MV-4-11 (cell line): ENCODE results near the gene KRT15.

Source experiments
- DNase-seq: peaks from one replicate; lab custom pipeline; 2025; lab: John Stamatoyannopoulos, UW

The KRT15 gene

DNA sequence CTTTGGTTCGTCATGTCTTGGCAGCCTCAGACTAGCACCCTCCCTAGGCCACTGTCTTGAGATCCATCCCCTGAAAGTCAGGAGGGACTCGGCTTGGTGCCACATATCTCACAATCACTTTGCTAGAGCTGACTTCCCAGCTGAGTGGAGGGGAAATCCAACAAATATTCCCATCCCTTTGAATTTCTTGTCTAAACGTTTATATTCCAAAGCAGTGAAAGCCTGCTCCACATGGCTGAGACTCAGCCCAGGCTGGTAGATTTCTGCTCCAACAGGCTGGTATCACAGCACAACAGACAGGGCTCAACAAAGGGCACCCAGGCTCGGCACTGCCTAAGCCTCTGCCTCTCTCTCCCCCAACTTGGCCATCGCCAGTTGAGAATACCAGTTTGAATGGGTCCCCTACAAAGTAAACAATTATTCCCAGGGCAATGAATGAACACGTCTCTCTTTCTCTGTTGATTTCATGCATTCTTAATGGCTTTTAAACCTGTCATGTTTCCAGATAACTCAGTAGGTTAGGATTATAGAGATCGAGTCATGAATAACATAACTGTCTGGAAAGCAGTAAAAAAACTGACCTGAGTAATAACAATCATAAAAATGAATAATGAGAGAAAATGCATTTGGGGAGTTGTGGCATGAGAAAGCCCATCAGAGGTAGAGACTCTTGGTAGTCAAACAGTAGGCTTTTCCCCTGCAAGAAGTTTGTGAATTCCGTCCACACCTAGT is 14.3 kb downstream of the KRT15 start:
- DNase-seq, result no peak

DNA sequence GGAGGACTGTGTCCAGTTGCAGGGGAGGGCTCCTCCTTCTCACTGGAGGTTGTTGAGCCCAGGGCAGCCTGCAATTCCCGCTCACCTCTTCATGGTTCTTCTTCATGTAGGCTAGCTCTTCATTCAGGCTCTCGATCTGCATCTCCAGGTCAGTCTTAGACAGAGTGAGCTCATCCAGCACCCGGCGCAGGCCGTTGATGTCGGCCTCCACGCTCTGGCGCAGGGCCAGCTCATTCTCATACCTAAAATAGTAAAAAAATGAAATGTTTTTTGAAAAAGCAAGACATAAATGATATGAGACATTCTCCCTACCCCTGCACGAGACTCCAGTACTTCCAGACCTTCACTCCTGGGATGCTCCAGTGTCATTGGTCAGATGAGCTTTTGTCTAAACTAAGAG is 15.5 kb downstream of the KRT15 start:
- no peak for DNase-seq

DNA sequence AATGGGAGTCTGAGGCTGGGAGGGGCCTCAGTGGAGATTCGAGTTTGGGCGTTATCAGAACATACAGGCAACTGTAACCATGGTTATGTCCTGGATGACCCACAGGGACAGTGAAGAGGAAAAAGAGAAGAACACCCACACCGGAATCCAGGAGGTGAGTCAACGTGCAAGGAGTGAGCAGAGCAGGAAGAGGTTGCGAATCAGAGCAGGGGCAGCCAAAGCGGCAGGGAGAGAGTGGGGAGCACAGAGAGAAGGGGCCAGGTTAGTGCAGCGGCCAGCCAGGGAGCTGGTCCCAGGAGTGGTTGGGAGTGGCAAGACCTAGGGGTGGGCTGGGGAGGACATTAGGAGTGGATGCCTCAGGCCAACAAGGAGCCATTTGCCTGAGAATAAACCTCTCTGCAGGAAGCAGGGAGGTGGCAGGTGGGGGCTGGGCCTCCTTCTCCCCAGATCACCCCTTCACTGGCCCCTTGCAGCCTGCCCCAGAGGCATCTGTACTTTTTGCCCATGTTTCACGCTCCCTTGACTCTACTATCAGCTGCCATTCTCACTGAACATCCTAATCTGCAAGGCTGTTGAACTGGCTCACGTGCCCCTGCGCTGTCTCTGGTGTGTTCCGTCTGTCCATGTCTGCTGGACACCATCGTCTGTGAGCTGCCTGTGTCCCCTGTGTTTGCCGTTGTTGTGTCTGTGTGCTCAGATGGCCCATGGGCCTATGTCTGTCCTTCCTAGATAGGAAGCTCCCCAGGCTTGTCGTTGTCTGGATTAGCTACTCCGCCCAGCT is 18.4 kb downstream of the KRT15 start:
- no peak for DNase-seq

DNA sequence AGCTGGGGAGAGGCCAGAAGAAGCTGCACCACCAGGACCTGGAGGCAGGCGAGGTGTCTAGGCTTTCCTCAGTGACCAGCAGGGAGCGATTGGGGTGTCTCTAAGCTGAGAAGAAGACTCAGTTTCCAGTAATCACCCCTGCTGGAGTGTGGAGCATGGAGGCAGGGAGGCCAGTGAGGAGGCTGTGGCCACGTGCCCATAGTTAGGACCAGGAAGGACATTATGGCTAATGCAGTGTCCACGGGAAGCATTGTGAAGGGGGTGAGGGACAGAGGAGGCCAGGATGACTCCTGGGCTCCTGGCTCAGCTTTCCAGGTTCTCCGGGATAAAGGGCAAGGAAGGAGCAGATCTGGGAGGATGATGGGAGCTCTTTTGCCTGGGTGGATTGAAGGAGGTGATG is 19.0 kb downstream of the KRT15 start:
- no peak for DNase-seq

- peak; percentile 92 for DNase-seq
Measured at GRCh38 chr17:41498276-41498675, 20.4 kb downstream of the KRT15 start.

GRCh38 chr17:41496803-41497484 is 21.7 kb downstream of the KRT15 start:
- peak; percentile 89 for DNase-seq

DNA sequence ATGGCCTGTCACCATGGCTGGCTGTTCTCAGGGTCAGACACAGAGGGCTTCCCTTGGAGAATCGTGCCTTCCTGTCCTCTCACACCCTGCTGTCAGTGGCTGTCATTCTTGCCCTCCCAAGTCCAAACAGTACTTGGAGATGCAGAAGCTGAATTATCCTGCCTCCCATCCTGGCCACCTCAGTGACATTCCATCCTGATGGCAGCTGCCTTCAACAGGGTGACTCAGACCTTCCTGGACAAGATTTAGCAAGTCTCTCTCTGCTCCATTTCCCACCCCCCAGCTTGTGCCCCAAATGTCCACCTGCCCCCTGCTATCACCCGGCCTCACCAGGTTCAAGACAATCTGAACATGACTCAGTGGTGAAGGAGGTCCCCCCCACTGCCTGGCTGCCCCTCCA is 24.2 kb downstream of the KRT15 start:
- no peak for DNase-seq

GRCh38 chr17:41492771-41493170 is 25.9 kb downstream of the KRT15 start:
- no peak for DNase-seq

DNA sequence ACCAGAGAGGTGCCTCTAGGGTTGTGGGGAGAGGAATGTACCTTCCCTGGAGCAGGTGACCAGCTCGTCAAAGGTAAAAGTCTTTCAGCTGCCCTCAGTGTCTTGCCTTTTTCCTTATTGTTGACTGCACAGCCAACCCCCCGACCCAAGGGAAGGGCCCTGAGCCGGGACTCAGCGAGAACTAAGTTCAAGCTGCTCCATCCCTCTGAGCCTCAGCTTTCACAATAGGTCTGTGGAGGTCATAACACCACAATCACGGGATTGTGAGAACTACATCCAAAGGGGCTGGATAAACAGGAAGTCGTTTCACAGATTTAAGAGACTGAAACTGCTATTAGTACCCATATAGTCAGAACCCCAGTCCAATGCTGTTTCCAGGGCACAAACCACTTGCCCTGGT is 26.3 kb downstream of the KRT15 start:
- peak; percentile 69 for DNase-seq

GRCh38 chr17:41491476-41491875 is 27.2 kb downstream of the KRT15 start:
- DNase-seq, result no peak

GRCh38 chr17:41490000-41490990 is 28.4 kb downstream of the KRT15 start:
- peak; percentile 76 for DNase-seq

DNA sequence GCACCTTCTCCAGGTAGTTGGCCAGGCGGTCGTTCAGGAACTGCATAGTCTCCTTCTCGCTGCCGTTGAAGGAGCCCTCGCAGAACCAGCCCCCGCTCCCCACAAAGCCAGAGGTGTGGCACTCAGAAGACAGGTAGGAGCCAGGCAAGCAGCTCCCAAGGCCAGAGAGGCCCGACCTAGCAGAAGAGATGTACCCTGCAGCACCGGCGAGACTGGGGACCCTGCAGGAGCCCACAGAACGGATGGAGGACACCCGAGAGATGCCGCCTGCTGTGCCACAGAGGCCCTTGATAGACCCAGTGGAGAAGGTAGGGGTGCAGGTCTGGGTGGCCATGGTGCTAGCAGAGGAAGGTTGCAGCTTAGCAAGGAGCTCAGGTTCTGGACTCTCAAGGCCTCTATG is 29.2 kb downstream of the KRT15 start, which contains the start of gene KRT36:
Gene KRT36 (minus strand): TSS at position 380 of the 400 bp plus-strand sequence. CDS start 46 bp downstream, at position 334.
- DNase-seq, result no peak

DNA sequence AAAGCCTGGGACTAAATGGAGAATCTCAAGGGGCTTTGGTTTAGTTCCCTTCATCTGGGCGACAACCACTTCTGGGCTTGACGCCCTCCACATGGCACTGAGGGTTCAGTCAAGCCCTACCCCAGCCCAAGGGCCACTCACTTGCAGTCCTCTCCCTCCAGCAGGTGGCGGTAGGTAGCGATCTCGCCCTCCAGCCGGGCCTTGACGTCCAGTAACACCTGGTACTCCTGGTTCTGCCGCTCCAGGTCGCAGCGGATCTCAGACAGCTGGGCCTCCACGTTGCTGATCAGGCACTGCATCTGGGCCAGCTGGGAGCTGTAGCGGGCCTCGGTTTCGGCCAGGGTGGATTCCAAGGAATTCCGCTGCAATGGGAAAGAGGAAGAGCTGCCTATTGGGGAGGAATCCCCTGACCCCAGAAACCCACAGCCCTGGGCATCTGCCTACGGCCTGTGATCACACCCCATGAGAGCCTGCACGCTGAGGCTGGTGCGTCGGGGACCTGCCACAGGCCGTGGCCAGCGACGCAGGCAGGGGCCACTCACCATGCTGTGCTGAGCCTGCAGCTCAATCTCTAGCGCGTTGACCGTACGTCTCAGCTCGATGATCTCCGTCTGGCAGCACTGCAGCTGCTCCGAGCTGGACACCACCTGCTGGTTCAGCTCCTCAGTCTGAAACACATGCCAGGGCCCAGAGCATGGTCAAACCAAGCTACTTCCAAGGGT is 31.7 kb downstream of the KRT15 start:
- DNase-seq, result no peak

- no peak for DNase-seq
Measured at GRCh38 chr17:41486316-41486715, 32.4 kb downstream of the KRT15 start.

GRCh38 chr17:41484920-41485904 is 33.5 kb downstream of the KRT15 start:
- DNase-seq, result no peak

GRCh38 chr17:41483991-41484826 is 34.5 kb downstream of the KRT15 start:
- DNase-seq, result no peak

- DNase-seq, result no peak
Measured at GRCh38 chr17:41483531-41483930, 35.2 kb downstream of the KRT15 start.

DNA sequence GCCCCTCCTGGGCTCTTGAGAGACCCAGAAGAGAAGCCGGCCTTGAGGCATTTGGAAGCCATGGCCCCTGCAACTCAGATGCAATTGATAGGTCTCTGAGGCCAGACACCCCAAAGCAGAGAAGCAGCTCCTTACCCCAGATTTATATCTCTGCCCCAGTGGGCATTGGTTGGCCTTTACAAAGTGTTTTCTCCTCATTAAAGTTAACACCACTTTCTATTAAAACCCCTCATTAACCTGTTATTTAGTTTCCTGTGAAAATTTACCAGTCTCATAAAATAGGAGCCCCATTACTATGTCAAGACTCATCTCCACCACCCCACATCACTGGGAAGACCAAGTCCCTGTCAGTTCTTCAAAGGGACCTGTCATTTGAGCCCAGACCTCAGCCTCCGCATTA is 37.7 kb downstream of the KRT15 start, which contains the start of gene KRT35:
Gene KRT35 (minus strand): TSS at position 116 of the 400 bp plus-strand sequence. CDS start 54 bp downstream, at position 62.
- no peak for DNase-seq

DNA sequence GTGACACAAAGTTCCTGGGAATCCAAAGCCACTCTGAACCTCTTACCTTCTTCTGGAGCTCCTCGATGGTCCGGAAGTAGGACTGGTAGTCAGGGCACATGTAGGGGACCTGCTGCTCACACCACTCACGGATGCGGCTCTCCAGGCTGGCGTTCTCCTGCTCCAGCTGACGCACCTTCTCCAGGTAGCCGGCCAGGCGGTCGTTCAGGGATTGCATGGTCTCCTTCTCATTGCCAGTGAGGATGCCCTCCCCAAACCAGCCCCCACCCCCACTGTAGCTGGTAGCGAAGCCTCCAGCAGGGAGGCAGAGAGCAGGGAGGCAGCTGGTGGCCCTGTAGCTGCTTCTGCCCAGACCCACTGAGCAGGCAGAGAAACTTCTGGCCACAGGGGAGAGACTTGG is 38.1 kb downstream of the KRT15 start:
- DNase-seq, result no peak
